Spinal cord (tissue), 4 donors: ENCODE data around the gene TBX10. TPM values are rescaled to one million over a fixed set of nuclear protein-coding genes. Genes with fewer than 3 reads are reported as not detected.

Source experiments
- polyA plus RNA-seq, 2 donors: library from polyadenylated mRNA; unstranded; fragments of 120-200 nt; gene quantifications; one replicate each; pipeline ENCODE4 v1.2.1, GENCODE V29; 2013; ENCODE audit not compliant: insufficient read length in 2 of 2
- small RNA-seq: library from RNA; depleted of rRNA; stranded (forward); fragments of <200 nt; gene quantifications from one replicate; pipeline ENCODE3, GENCODE V24; 2014; ENCODE audit warnings: low replicate concordance
- total RNA-seq, 2 donors: library from RNA; depleted of rRNA in 1 of 2; stranded (reverse); fragments of 120-200 nt in 1 of 2; fragments of >200 nt in 1 of 2; gene quantifications; one replicate each; pipeline versions ENCODE4 v1.2.3 to v1.2.4, GENCODE V29; 2013 to 2014

TBX10 gene
- total and polyA plus RNA-seq, 4 donors: not detected

Small RNA genes within 50 kb of the gene (small RNA-seq; reads per million reads assigned to genes)
- not detected for gene AP003385.3
- 0.16 reads per million for gene RPL37P2

Other genes starting within 250 kb of the TBX10 start
- 10 to 100 TPM; 10.4 to 20.9 TPM for gene RAD9A, start 247.8 kb downstream of the TBX10 start, total RNA-seq
- 10 to 100 TPM; 31.4 to 43.5 TPM for gene RAD9A, start 247.8 kb downstream of the TBX10 start, polyA plus RNA-seq
- gene PPP1CA, start 237.9 kb downstream of the TBX10 start, total RNA-seq: 100 to 1,000 TPM in 1 of 2 donors, 10 to 100 TPM in 1; 81.2 to 130 TPM
- gene PPP1CA, start 237.9 kb downstream of the TBX10 start, polyA plus RNA-seq: 100 to 1,000 TPM; 115 to 119 TPM
- 1 to 10 TPM in 1 of 2 donors, under 1 TPM in 1; 0.83 to 1.9 TPM for gene TBC1D10C, start 235.7 kb downstream of the TBX10 start, total RNA-seq
- 1 to 10 TPM; 2.1 to 5.7 TPM for gene TBC1D10C, start 235.7 kb downstream of the TBX10 start, polyA plus RNA-seq
- gene CARNS1, start 224.1 kb downstream of the TBX10 start, total RNA-seq: 10 to 100 TPM in 1 of 2 donors, 1 to 10 TPM in 1; 8.6 to 17.1 TPM
- 10 to 100 TPM; 34.2 to 38.6 TPM for gene CARNS1, start 224.1 kb downstream of the TBX10 start, polyA plus RNA-seq
- 10 to 100 TPM; 14.2 to 35.4 TPM for gene RPS6KB2, start 211.3 kb downstream of the TBX10 start, total RNA-seq
- gene RPS6KB2, start 211.3 kb downstream of the TBX10 start, polyA plus RNA-seq: 10 to 100 TPM; 38.3 to 46.7 TPM
- gene PTPRCAP, start 202.1 kb downstream of the TBX10 start, total RNA-seq: 1 to 10 TPM in 1 of 2 donors, under 1 TPM in 1; 0.40 to 1.6 TPM
- 1 to 10 TPM; 1.9 to 3.0 TPM for gene PTPRCAP, start 202.1 kb downstream of the TBX10 start, polyA plus RNA-seq
- gene CORO1B, start 196.3 kb downstream of the TBX10 start, total RNA-seq: 10 to 100 TPM; 27.8 to 64.1 TPM
- gene CORO1B, start 196.3 kb downstream of the TBX10 start, polyA plus RNA-seq: 10 to 100 TPM; 57.7 to 58.2 TPM
- gene GPR152, start 187.0 kb downstream of the TBX10 start, total RNA-seq: not detected
- not detected for gene GPR152, start 187.0 kb downstream of the TBX10 start, polyA plus RNA-seq
- gene CABP4, start 184.4 kb downstream of the TBX10 start, total RNA-seq: under 1 TPM; 0.30 to 0.39 TPM
- gene CABP4, start 184.4 kb downstream of the TBX10 start, polyA plus RNA-seq: under 1 TPM; 0.53 to 0.67 TPM
- 10 to 100 TPM; 14.9 to 19.7 TPM for gene TMEM134, start 170.5 kb downstream of the TBX10 start, total RNA-seq
- 10 to 100 TPM; 48.8 to 69.0 TPM for gene TMEM134, start 170.5 kb downstream of the TBX10 start, polyA plus RNA-seq
- 10 to 100 TPM; 47.0 to 77.4 TPM for gene AIP, start 156.7 kb downstream of the TBX10 start, total RNA-seq
- gene AIP, start 156.7 kb downstream of the TBX10 start, polyA plus RNA-seq: 10 to 100 TPM; 64.5 to 65.7 TPM
- gene PITPNM1, start 134.4 kb downstream of the TBX10 start, total RNA-seq: 10 to 100 TPM; 34.0 to 48.6 TPM
- 100 to 1,000 TPM; 101 to 118 TPM for gene PITPNM1, start 134.4 kb downstream of the TBX10 start, polyA plus RNA-seq
- 10 to 100 TPM in 1 of 2 donors, 1 to 10 TPM in 1; 8.7 to 27.5 TPM for gene CDK2AP2, start 131.6 kb downstream of the TBX10 start, total RNA-seq
- gene CDK2AP2, start 131.6 kb downstream of the TBX10 start, polyA plus RNA-seq: 10 to 100 TPM; 51.1 to 53.2 TPM
- gene CABP2, start 116.3 kb downstream of the TBX10 start, total RNA-seq: under 1 TPM in 1 of 2 donors, not detected in 1; 0.22 TPM
- gene CABP2, start 116.3 kb downstream of the TBX10 start, polyA plus RNA-seq: not detected
- 100 to 1,000 TPM; 241 to 756 TPM for gene GSTP1, start 56.0 kb downstream of the TBX10 start, total RNA-seq
- 100 to 1,000 TPM; 445 to 502 TPM for gene GSTP1, start 56.0 kb downstream of the TBX10 start, polyA plus RNA-seq
- gene NDUFV1, start 32.8 kb downstream of the TBX10 start, total RNA-seq: 100 to 1,000 TPM; 144 to 219 TPM
- gene NDUFV1, start 32.8 kb downstream of the TBX10 start, polyA plus RNA-seq: 100 to 1,000 TPM; 243 to 292 TPM
- gene NUDT8, start 9.8 kb downstream of the TBX10 start, total RNA-seq: 1 to 10 TPM; 2.6 to 6.8 TPM
- 1 to 10 TPM; 6.2 to 6.6 TPM for gene NUDT8, start 9.8 kb downstream of the TBX10 start, polyA plus RNA-seq
- gene ACY3, start 11.0 kb upstream of the TBX10 start, total RNA-seq: 1 to 10 TPM in 1 of 2 donors, under 1 TPM in 1; 0.79 to 3.5 TPM
- 1 to 10 TPM; 2.3 to 6.0 TPM for gene ACY3, start 11.0 kb upstream of the TBX10 start, polyA plus RNA-seq
- not detected for gene ALDH3B2, start 34.9 kb upstream of the TBX10 start, total RNA-seq
- gene ALDH3B2, start 34.9 kb upstream of the TBX10 start, polyA plus RNA-seq: not detected